Stimulated activated CD8-positive, alpha-beta memory T cell treated with anti-CD3 and anti-CD28 coated beads, Interleukin-4, amount 100 ng/mL, for 4 hours (primary cell): ENCODE results near the gene LHB.

Experiments used
- DNase-seq, 2 donors: peaks; one replicate each; pipeline ENCODE4 v3.0.0-alpha.2; 2020; ENCODE audit warnings: low read depth in 2 of 2, low spot score in 1 of 2

LHB gene

GRCh38 chr19:49014123-49014869, 2.6 kb downstream of the LHB start:
- no peak for DNase-seq

DNA sequence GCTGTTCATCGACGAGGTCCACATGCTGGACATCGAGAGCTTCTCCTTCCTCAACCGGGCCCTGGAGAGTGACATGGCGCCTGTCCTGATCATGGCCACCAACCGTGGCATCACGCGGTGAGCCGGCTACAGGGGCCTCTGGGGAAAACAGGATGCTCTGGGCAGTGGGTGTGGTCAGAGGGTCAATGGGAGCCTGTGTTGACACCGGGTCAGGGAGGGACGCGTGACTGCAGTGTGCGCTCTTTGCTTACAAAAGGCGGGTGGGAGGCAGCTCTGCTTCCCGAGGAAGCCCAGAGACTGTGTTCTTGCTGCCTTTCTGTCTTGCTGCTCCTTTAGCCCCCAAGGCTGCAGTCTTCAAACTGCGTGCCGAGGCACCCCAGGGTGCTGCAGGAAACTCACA, 5.7 kb downstream of the LHB start:
- no peak for DNase-seq

DNA sequence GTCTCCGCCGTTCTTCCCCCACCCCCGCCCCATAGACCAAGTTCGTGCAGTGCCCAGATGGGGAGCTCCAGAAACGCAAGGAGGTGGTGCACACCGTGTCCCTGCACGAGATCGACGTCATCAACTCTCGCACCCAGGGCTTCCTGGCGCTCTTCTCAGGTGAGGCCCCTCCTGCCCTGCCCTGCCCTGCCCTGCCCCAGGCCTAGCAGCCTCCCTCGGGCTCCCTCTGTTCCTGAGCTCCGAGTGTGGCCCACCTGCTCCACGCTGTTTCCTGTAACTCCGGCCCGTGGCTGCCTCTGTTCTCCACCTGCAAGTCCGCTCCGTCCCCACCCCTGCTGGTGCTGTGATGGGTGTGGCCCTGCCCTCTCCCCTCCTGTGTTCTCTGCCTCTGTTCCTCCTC, 6.4 kb downstream of the LHB start:
- no peak for DNase-seq

DNA sequence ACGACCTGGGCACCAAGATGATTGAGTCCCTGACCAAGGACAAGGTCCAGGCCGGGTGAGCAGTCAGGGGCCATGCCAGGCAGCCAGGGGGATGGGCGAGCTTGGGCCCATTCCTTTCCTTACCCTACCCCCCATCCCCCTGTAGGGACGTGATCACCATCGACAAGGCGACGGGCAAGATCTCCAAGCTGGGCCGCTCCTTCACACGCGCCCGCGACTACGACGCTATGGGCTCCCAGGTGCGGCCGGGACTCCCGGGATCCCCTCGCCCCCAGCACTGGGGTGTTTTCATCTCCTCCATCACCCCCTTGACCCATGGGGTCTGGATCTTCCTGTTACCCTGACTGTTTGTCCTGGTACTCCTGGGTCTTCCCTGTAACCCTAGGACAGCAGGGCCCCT, 7.1 kb downstream of the LHB start:
- no peak for DNase-seq

GRCh38 chr19:49006905-49007304, 10.0 kb downstream of the LHB start:
- DNase-seq, result no peak

DNA sequence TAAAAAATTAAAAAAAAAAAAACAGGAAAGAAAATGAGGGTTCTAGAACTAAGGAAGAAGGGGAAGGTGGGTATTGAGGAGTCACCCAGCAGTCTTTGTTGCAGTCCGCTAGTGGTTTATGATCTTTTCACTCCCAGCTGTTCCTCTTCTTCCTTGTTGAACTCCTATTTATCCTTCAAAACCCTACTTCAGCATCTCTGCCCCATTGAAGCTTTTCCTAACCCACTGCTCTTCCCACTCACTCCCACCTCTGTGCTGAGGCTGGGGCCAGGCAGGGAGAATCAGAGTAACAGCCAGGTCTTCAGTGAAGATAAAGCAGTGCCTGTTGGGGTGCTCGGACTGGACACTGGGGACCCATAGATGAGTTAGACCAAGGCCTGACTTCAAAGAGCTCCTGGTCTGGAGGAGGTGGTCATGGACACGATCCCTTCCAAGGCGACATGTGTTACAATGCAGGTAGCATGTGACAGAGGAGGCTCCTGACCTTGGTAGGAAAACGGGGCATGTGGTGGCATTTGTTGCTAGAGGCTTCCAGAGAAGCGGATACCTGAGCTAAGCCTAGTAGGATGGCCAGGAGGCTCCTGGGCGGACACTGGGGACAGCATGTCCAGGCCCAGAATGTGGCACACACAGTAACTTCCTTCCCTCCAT, 11.8 kb downstream of the LHB start:
- DNase-seq, result no peak

- DNase-seq, result no peak
Measured at GRCh38 chr19:49004133-49004532, 12.8 kb downstream of the LHB start.

DNA sequence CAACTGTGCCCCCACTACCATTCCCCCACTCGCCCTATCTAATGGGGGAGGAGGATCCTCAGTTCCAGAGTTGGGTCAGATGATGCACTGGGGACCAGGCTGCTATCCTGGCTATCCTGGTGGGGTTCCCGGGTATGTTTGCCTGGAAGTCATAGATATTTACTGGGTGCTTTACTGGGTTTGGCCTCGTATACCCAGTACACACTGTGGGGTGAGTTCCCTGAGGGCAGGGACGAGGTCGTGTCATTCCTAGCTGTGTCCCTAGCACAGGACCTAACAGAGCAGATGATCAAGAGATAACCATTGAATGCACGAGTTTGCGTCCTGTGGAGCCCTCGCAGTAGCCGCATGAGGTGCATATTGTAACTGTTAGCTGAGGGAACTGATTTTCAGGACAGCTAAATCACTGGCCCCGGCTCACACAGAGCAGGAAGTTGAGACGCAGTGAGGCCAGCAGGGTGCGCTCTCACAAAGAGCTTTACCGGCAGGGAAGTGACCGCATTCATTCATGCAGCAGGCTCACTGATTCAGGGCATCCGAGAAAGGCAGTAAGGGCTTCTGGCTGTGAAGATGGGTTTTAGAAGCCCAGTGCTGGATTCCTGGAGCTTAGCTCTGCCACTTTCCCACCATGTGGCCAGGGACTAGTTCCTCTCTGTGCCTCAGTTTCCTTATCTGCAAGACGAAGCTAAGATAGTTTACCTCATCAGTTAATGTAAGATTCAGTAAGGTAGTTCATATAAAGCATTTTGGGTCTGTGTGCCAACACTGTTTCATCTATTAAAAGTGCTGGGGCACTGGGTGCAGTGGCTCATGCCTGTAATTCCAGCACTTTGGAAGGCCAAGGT, 17.2 kb downstream of the LHB start:
- peak in 1 of 2 donors; percentile 22 for DNase-seq

DNA sequence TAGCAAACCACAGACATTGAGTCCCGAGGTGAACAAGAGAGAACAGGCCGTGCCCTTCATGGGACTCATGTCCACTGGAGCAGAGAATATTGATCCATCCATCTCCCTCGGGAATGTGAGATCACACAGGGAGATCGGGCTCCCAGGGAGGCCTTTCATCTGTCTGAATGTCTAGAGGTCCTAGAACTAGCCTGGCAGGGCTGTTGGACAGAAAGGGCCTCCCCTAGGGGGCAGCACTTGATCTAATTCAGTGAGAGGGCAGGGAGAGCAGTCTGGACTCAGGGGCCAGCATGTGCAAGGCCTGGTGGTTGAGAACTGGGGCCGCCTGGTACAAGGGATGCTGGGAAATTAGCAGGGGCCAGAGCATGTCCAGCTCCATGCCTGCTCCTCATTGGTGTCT, 18.9 kb downstream of the LHB start:
- DNase-seq, result no peak

DNA sequence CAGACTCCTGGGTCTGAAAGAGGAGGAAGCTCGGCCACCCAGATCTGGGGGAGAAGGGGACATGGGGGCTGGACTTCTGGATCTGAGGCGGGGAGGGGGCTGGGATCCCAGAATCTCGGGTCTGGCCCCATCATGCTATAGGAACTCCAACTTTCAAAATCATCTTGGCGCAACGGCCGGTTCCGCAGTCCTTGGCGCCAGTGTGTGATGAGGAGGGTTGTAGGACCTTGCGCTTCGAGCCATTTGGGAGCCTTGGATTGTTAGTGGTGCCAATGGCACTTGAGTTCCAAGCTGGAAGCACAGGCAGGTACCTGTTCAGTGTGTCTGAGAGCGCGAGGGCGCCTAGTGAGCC, 22.9 kb downstream of the LHB start:
- no peak for DNase-seq

GRCh38 chr19:48993175-48994034, 23.5 kb downstream of the LHB start, which contains the start of the genes GYS1 and RUVBL2:
Gene GYS1, minus strand, starts transcription at chr19:48993309. Its CDS starts 197 bp downstream, at chr19:48993112.
Gene RUVBL2, plus strand, starts transcription at chr19:48993887. Its CDS starts 25 bp downstream, at chr19:48993912.
- peak; percentile 97 to 99 for DNase-seq

DNA sequence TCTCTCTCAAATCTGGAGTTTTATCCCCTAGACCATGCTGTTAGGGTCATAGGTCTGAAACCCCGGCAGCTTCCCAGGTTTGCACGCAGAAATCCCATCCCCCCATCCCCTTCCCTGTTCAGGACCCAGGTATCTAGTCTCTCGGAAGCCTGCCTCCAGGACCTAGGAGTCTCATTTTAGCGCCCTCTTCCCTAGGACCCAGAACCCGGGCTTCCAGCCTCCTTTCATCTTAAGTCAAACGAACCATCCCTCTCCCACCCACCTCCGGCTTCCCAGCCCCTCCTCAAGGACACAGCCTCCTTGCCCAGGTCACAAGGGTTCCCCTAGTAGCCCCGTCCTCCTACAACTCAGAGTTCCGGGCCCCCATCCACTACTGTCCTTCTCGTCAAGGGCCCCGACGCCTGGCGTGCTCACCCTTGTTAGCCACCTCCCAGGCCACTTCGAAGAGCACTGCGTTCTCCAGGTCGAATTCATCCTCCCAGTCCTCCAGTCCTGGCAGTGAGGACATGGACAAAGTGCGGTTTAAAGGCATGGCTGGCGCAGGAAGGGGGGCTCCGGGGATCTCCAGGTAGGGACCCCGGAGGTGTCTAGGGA, 24.2 kb downstream of the LHB start:
- DNase-seq, result no peak

DNA sequence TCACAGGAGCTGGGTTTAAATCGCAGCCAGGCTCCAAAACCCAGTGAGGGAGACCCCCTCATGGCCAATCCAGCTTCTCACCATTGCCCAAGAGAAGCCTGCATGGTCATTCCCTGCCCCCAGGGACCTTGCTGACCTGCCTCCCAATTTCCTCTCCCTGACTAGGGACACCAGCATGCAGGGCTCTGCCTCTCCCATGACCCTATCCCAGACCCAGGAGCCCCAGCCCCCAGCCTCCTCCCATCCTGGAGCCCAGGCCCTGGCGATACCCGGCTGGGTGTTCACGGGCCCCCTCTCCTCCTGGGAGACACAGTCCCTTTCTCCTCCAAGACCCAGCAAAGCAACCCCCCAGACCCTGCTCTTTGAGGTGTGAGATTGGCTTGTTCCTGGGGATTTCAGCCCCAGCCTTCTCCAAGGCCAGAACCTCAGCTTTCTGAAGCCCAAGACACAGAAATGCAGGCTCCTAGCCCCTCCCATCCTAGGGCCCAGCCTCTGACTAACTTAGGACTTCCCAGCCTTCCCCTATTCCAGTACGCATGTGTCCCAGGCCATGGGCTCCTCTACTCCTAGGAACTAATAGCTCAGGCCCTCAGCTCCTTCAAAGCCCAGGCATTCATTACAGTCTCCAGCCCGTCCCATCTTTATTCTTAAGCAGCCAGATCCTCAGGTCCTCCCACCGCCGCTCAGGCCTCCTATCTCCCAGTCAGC, 24.9 kb downstream of the LHB start:
- no peak for DNase-seq

DNA sequence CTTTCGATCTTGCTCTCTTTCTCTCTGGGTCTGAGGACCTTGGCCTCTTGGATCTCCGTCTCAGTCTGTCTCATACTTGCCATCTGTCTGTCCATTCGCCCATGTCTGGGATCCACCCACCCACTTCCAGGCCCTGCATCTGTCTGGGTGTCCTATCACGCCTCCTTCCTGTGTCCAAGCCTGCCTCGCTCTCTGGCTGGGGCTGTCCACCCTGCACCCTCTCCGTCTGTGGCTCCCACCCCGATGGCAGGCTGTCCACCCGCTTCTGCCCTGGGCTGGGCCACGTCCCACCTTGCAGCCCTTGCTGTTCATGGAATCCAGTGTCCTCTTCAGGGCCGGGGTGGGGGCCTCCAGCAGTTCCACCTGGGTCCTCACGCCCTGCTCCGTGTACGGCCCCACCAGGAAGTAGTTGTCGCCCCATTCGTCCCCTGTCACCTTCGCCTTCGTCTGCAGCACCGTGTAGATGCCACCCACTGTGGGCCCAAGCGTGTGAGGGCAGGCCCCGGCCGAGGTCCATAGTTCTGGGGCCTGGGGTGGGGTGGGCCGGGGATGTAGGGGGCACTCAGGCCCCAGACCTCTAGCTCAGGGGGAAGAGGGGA, 25.8 kb downstream of the LHB start:
- DNase-seq, result no peak

GRCh38 chr19:48990400-48990799, 26.5 kb downstream of the LHB start:
- no peak for DNase-seq

DNA sequence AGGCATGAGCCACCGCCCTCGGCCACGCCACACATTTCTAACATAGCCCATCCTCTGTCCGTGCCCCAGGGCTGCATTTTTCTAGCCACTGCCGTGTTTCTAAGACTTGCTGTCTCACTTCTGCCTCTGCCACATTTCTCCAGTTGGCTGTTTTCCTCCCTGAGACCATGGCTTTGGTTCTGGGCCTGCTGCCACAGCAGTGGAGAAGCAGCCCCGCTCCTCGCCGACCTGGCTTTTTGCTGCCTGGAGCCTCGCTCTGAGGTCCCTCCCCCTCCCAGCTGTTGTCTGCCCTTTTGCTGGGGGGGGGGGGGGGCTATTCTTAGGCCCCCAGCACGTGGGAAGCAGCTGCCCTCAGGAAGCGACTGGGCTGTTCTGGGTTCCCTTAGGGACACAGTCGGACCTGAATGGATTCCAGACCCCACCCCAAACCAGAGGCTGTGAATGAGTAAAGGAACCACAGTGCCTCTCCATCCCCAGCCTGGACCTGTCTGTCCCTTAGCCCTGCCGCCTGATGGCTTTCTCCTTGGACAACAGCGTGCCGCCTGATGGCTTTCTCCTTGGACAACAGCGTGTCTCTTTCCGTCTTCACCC, 27.1 kb downstream of the LHB start:
- DNase-seq, result no peak

DNA sequence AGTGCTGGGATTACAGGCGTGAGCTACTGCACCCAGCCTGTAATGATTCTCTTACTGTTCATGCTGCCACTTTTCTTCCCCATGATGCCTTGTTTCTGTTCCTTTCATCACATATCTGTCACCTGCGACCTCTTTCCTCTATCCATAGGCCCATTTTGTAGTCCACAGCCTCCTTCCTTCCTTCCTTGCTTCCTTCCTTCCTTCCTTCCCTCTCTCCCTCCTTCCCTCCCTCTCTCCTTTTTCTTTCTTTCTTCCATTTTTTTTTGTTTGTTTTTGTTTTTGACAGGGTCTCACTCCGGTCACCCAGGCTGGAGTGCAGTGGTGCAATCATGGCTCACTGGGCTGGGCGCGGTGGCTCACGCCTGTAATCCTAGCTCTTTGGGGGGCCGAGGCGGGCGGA, 28.0 kb downstream of the LHB start:
- no peak for DNase-seq

- DNase-seq, result no peak
Measured at GRCh38 chr19:48988286-48988685, 28.6 kb downstream of the LHB start.

DNA sequence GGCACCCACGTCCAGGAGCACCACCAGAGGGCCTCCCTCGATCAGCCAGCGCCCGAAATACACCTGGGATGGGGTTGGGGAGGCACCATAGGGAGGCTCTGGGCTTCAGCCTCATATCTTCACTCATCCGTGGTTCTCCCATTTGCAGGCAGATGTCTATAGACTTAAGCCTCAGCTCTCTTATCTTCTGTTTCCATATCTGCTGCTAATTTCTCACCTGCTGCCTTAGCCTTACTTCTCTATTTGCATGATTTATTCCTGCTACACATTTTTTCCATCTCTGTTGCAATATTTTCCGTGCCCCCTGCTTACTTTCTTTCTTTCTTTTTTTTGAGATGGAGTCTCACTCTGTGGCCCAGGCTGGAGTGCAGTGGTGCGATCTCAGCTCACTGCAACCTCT, 29.6 kb downstream of the LHB start:
- no peak for DNase-seq
